Measurements from ENCODE around the gene LEP.
"Not testable (repeated sequence)": the region's sequence is repeated elsewhere in the genome, so short reads cannot be mapped to it uniquely, and the experiment has no call there.

LEP gene

DNA sequence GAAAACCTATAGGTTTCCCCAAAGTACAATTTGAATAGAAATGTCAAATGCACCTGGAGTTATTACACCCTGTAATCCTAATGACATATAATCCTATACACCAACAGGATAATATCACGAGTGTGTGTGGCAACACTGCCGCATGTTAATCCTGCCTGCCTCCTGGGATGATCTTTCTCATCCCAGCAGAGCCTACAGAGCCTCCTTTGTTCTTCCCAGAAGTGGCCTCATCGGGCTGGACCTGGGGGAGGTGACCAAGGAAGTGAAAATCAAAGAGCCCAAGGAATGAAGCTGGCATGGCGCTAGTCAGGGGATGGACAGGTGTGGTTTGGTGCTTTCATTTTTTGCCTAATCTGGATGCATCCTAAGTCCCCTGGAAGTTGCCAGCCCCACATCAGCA lies 29.5 kb upstream of the LEP start:
- no peak for DNase-seq

- DNase-seq, result no peak
Measured at GRCh38 chr7:128214463-128214862, 26.6 kb upstream of the LEP start.

- DNase-seq, result no peak
Measured at GRCh38 chr7:128215281-128215680, 25.8 kb upstream of the LEP start.

- no peak for DNase-seq
Measured at GRCh38 chr7:128215739-128216138, 25.3 kb upstream of the LEP start.

GRCh38 chr7:128217030-128217805 lies 23.9 kb upstream of the LEP start:
- no peak for DNase-seq

GRCh38 chr7:128217967-128218652 lies 23.0 kb upstream of the LEP start:
- peak in 1 of 2 experiments; percentile 7 for DNase-seq

- no peak for DNase-seq
Measured at GRCh38 chr7:128219636-128220035, 21.4 kb upstream of the LEP start.

- no peak for DNase-seq
Measured at GRCh38 chr7:128221929-128222403, 19.1 kb upstream of the LEP start.

GRCh38 chr7:128226132-128226980 lies 14.7 kb upstream of the LEP start:
- DNase-seq, result no peak

DNA sequence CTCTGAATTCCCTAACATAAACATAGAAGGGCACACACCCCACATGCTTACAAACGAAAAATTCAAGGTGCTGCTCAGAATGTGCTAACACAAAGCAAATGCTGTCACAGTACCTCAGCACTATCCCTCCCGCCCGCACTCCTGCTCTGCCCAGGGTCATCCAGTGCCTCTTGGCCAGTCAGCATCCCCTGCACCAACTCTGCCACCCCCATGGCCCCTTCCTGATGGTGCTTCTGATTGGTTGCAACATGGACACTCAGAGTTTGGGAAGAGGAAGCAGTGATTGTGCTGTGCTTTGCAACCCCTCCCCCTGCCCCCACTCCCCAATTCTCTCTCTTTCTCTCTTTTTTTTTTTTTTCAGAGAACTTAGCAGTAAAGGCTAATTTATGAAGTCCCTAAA lies 13.8 kb upstream of the LEP start:
- no peak for DNase-seq

- no peak for DNase-seq
Measured at GRCh38 chr7:128231021-128231420, 10.1 kb upstream of the LEP start.

- no peak for DNase-seq
Measured at GRCh38 chr7:128231677-128232076, 9.4 kb upstream of the LEP start.

GRCh38 chr7:128233471-128233870 lies 7.6 kb upstream of the LEP start:
- DNase-seq, result no peak

DNA sequence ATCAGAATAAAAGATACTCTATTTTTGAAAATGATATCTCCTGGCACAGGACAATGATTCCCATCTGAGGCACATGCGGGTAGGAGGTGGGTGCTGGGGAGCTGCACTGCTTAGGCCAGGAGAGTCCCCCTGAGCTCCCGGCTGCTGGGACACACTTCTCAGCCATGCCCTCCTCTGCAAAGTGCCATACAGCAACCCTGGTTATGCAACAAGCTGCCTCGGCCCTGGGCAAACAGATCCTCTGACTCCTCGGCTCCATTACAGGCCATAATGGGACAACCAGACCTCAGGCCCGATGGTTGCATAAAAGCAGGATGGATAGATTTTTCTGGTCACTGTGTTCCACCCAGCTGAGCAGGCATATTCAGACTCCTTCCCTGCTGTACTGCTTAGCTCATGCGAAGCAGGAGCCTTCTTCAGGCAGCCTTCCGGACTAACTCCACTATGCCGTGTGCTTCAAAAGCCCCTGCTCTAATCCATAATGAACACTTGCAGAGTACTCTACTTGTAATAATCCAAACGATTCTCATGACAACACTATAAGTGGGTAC lies 6.5 kb upstream of the LEP start:
- DNase-seq, result no peak

- no peak for DNase-seq
Measured at GRCh38 chr7:128235471-128235870, 5.6 kb upstream of the LEP start.

GRCh38 chr7:128236924-128237586 lies 4.0 kb upstream of the LEP start:
- DNase-seq, result peak; percentile 67 to 82

DNA sequence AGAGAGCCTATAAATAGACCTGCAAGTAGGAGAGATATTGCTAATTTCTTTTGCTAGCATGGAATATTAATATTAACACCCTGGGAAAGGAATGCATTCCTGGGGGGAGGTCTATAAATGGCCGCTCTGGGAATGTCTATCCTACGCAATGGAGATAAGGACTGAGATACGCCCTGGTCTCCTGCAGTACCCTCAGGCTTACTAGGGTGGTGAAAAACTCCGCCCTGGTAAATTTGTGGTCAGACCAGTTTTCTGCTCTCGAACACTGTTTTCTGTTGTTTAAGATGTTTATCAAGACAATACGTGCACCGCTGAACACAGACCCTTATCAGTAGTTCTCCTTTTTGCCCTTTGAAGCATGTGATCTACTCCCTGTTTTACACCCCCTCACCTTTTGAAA lies 1.9 kb upstream of the LEP start:
- not testable (repeated sequence) for DNase-seq

GRCh38 chr7:128242661-128243060 lies 1.6 kb downstream of the LEP start:
- no peak for DNase-seq

GRCh38 chr7:128243273-128243672 lies 2.2 kb downstream of the LEP start:
- DNase-seq, result no peak

GRCh38 chr7:128244861-128245260 lies 3.8 kb downstream of the LEP start:
- no peak for DNase-seq

DNA sequence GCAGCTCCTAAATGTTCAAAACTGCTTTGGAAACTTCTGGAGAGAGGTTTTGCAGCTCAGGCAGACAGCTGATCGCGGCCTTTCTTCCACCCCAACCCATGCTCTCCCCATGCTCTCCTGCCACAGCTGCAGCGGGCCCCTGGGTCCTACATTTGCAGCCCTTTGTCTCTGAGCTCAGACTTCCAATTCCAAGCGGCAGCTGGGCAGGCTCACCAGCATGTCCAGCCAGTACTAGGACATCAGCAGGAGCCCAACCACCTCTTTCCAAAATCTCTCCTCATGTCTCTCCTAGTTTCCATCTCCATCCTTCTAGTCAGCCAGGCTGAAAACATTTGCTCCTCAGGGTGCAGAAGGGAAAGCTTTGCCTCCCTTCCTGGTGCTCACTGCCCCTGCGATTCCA lies 6.0 kb downstream of the LEP start:
- DNase-seq, result no peak

DNA sequence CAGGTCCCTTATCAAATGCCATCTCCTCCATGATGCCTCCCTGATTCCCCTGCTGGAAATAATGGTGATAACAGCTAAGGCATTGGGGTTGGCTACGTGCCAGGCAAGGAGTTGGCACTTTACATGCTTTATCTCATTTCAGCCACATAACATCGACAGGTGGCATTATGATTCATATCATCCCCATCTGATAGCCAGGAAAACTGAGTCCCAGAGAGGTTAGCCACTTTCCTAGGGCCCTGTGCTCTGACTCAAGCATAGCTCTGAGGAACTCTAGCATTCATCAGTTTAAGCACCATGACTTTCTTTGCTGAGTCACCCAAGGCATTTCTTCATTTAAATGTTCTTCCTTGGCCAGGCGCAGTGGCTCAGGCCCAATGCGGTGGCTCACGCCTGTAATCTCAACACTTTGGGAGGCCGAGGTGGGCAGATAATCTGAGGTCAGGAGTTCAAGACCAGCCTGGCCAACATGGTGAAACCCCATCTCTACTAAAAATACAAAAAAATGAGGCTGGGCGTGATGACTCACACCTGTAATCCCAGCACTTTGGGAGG lies 6.6 kb downstream of the LEP start:
- no peak for DNase-seq

Measured in SHP77 (cell line).